ENCODE results near the gene CHST13.

CHST13 gene

DNA sequence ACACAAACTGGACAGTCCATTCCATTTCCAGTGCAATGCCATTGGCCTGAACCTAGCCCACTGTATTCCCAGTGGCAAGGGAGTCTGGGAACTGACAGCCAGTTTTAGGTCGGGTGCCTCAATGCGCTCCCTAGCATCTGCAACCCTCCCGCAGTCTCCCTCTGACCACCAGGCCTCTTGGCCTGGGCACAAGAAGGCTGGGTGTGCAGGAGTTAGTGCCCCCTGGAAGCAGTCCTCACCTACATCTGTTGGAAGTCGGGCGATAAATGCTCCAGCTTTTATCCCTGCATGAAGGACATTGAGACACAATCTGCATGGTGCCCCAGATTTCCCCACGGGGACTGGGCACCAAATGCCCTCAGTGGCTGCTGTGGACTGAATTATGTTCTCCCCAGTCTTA lies 22.1 kb downstream of the CHST13 start:
- TF ChIP-seq, protein P1, sequence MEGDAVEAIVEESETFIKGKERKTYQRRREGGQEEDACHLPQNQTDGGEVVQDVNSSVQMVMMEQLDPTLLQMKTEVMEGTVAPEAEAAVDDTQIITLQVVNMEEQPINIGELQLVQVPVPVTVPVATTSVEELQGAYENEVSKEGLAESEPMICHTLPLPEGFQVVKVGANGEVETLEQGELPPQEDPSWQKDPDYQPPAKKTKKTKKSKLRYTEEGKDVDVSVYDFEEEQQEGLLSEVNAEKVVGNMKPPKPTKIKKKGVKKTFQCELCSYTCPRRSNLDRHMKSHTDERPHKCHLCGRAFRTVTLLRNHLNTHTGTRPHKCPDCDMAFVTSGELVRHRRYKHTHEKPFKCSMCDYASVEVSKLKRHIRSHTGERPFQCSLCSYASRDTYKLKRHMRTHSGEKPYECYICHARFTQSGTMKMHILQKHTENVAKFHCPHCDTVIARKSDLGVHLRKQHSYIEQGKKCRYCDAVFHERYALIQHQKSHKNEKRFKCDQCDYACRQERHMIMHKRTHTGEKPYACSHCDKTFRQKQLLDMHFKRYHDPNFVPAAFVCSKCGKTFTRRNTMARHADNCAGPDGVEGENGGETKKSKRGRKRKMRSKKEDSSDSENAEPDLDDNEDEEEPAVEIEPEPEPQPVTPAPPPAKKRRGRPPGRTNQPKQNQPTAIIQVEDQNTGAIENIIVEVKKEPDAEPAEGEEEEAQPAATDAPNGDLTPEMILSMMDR (conservative IDR thresholded peaks at IDR 0.05): no peak
- no peak overlapping the region for H3K27ac ChIP-seq

DNA sequence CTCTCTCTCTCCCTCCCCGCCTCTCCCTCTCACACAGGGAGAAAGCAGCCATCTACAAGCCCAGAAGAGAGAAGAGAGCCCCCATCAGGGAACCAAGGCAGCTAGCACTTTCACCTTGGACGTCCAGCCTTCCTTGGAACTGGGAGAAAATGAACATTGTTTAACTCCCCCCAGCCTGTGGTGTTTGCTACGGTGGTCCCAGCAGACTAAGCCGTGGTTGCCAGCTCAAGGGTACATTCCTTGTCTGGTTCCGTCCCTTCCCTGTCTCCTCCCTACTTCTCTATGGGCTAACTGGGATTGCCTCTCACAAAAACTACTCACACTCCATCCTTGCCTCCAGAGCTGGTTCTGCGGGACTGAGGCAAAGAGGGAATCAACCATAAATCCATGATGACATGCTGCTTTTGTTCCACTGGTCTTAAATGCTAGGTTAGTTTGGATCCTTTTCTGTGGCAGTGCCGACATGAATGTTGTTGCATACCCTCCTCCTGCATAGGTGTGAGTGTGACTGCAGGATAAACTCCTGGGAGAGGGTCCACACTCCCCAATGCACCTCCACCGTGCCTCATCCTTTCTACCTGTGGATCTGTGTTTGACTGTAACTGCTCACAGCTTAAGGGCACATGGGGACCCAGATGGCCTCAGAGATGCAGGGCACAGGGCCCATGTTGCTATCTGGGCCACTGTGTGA lies 22.7 kb downstream of the CHST13 start:
- TF ChIP-seq, protein P1 (conservative IDR thresholded peaks at IDR 0.05): no peak
- no peak overlapping the region for H3K27ac ChIP-seq

DNA sequence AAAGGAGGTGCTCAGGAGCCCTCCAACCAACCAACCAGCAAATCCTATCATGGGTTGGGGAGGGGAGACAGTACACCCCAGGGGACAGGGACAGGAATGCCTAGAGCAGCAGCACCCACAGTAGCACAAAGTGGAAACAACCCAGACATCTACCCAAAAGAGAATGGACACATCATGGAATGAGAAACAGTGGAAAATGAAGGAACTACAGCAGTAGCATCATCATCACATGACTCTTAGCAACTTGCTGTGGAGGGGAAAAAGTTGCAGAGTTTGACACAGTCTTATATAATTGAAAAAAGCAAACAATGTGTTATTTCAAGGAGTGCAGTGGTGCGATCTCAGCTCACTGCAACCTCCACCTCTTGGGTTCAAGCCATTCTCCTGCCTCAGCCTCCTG lies 23.8 kb downstream of the CHST13 start:
- no peak overlapping the region for H3K27ac ChIP-seq
- TF ChIP-seq, protein P1 (conservative IDR thresholded peaks at IDR 0.05): no peak

DNA sequence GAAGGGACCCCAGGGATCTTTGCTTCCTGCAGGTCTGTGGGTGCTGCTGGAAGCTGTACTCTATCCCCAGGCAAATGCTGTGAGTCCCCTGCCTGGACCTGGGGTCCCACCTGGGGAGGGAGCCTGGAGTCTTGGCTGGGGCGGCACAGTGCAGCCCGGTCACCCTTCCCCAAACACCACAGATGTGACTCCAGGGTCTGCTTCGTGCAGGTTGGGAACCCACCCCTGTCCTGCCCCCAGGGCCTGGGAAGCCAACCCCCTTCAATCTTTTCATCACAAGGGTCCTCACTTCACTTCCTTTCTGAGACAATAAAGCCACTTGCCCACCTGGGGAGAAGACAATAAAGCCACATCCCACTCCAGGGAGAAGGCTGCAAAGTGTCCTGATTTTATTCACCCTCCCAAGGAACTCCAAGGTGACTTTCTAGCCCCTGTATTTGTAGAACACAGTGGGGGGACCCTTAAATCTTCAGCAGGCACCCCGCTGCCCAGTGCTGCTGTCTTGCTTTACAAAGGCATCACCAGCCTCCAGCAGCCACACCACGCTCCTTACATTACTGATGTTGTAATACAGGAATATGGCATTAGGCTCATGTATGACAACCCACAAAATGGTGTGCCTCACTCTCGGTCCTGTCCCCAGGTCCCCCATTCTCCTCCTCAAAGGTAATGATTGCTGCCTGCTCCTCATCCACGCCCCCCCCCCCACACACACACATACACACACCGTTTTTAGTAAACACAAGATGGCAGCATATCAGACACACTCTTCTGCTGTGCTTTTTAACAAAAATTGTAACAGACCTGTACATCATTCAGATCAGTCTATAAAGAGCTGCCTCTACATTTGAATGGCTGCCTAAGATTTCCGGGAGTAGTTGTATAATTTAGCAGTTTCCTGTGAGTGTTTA lies 24.9 kb downstream of the CHST13 start:
- H3K27ac ChIP-seq: peak overlapping the region; percentile 65
- TF ChIP-seq, protein P1 (conservative IDR thresholded peaks at IDR 0.05): 0 out of 2 replicates have a peak, but pooled peaks have one; percentile 22

DNA sequence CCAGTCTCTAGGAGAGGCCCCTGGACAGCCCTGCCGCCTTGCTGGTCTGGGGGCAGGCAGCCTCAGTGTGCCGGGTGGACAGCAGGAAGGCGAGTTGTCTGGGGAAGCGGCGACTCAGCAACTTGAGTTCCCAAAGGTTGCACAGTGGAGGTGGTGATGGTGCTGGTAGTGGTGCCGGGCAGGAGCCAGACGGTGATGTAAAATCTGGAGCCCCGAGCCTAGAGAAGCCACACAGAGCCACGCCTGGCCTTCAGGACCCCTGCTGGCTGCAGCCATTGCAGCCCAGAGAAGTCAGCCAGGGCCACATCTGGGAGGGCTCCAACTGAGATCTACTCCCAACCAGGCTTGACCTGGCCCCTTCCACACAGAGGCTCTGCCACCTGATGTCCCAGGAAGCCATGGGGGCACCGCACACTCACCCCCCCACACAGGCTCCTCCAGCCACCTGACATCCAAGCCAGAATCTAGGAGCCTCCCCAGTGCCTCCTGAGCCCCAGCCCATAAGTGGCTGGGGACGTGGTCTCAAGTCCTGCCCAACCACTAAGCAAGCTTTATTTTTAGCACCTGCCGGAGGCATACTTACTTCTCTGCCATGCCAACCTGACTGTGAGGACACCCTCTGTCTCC lies 26.0 kb downstream of the CHST13 start:
- TF ChIP-seq, protein P1 (conservative IDR thresholded peaks at IDR 0.05): no peak
- peak overlapping the region; percentile 65 for H3K27ac ChIP-seq

DNA sequence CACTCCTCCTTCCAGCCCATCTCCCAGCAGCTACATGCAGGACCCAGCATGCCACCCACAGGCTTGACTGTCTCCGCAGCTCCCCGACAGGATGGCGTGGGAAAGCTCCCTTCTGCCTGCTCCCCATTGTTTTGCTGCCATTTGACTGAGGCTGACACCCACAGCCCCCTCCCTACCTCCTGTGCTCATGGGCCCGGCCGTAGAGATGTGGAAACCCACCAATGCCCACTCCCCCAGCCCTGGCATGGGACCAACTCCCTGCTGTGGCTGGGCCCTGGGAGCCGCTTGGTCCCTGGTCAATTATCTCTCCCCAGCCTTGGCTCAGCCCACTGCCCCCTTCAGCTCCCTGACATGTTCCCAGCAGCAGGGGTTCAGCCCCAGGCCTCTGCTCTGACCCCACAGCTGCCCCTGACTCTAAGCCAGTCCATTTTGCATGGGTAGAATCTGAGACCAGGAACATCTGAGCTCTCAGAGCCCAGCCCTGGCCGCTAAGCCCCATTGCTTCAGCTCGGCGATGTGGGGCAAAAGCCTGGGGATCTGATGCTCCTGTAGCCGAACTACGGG lies 26.6 kb downstream of the CHST13 start:
- no peak overlapping the region for H3K27ac ChIP-seq
- TF ChIP-seq, protein P1 (conservative IDR thresholded peaks at IDR 0.05): no peak
